ENCODE data around the gene FBH1.

The FBH1 gene

DNA sequence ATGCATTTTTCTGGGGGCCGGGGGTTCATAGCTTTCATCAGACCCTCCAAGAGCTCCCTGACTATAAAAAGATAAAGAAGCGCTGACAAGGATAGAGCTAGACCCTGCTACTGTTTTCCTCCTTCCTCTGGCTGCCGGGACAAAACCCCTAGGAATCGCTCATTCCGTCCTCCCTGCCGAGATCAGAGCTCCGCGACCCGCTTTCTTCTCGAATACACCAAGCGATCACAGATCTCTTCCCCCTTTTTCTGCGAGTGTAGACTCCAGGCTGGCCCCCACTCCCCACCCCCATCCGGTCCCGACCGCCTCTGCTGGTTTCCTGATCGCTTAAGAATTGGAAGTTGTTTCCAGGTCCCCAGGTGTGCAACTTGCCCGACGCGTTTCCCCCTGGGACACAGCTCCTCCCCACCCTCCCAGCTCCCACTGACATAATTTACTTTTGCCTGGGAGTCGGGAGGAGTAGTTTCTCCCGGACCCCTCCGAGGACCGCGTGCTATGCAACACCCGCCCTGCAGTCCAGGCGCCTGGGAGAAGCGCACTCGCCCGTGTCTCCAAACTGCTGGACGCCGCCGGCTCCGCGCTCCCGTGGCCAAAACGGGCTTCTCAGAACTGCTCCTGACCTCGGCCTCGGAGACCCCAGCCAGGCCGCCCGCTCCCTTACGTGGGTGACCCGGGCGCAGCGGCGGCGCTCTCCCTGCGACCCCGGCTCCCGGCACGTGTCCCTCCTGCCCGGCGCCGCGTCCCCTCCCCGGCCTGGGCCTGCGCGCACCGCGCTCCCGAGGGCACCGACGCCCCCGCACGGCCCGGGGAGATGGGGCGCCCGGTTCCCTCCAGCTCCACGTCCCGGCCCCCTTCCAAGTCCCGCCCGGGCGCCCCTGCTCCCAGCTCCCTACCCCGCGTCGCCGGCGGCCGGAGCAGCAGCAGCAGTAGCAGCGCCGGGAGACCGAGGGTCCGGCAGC, 86.7 kb downstream of the FBH1 start:
- peak in 9 of 51 donors; percentile 21 to 66 (median 45) for DNase-seq

DNA sequence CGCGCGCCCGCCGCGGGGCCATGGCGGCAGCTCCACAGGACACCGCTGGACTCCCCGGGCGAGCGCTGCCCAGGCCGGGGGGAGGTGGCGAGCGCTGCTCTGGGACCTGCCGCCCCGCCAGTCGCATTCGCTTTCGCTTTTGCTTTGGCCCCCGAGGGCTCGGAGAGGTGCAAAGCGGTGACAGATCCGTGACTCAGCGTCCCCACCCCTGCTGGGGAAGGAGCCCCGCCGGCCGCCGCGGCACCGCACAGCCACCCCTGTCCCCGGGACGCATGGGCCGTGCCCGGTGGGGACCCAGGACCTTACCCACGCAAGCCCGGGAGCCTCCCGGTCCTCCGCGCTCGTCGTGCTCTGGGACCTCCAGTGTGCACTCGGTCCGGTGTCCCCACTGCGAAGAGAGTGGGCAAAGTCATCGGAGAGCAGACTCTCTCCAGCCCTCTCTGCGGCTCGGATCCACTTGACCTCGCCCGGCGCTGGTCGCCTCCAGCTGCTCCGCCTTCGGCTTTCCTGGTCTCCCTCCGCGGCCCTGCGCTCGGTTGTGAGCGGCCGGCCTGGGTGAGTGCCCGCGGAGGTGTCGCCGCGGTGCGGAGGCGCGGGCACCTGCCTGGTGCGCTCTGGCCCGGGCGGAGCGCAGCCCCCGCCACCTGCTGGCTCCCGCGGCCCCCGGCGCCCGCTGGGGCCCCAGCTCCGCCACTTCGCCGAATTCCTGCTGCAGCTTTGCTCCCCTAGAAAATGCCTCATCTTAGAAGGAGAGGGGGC, 87.6 kb downstream of the FBH1 start, which contains the start of gene IL15RA:
TSS of gene IL15RA (minus strand) at position 73 of the 759 bp plus-strand sequence. CDS start at position 22, 51 bp downstream.
- peak in 22 of 51 donors; percentile 14 to 70 (median 36) for DNase-seq

DNA sequence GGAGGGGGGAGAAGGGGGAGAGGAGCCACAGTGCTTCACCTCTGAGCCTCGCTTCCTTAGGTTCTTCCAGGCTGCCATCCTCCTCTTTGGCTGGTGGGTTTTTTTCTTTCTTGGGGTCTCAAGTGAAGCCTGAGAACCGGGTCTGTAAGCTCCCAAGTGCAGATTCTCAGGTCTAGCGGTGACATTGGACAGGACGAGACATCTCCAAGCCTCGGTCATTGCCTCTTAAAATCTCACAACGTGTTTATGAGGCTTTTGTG, 88.1 kb downstream of the FBH1 start:
- no peak for DNase-seq

DNA sequence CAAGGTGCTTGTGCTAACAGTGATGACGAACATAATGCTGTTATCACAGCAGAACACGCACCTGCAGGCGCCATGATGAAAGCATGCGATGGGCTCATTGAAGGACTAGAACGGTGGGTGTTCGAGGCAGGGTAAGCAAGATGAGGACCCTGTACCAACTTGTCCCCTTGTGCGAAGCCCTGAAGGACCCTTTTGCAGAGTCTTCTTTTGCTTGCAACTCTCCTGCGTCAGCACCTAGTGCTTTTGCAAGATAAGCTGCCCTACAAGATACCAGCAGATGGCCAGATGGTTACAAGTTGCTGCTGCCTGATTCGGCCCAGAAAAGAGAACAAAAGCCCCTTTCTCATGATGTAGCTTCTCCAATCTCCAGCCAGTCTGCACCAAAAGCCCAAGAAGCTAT, 91.5 kb downstream of the FBH1 start:
- DNase-seq, result no peak

GRCh38 chr10:5983774-5984173, 93.7 kb downstream of the FBH1 start:
- no peak for DNase-seq

DNA sequence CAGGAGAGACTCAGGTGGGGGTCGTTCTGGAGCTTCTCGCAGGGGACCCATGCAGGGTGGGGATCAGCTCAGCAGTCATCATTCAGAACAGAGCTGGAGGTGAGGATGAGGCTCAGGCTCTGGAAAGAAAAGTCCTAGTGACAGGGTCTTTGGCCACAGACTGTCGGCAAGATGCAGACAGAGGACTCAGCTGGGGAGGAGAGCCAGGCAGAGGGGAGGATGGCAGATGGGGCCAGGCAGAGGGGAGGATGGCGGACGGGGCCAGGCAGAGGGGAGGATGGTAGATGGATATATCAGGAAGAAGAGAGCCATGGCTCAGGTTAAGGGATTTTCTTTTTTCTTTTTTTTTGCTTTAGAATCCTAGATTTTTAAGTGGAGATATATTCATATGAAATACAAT, 95.0 kb downstream of the FBH1 start:
- no peak for DNase-seq

Measured in hypothalamus (tissue), 51 donors.